Liver (tissue), 3 donors: ENCODE measurements around the gene SH2D4B.

ENCODE experiments used
- ATF3 ChIP-seq: IDR thresholded peaks from 2 replicates; pipeline ENCODE4 v1.6.1; 2016; ENCODE audit warnings: antibody characterized with exemption
- CTCF ChIP-seq: fragments of 150-350 bp; IDR thresholded peaks from 2 replicates; pipeline ENCODE4 v1.5.1; 2017; ENCODE audit warnings: improper control_type of control experiment, low read depth, low read length; ENCODE audit not compliant: missing input control
- GABPA ChIP-seq, 2 donors: IDR thresholded peaks in 1 of 2; conservative IDR thresholded peaks in 1 of 2; 2 replicates each; pipeline ENCODE4 v1.6.1; 2016; ENCODE audit warnings: antibody characterized with exemption in 2 of 2, mild to moderate bottlenecking in 1 of 2, moderate library complexity in 1 of 2
- HNF4A ChIP-seq, 2 donors: conservative IDR thresholded peaks; 2 replicates each; pipeline ENCODE4 v1.6.1; 2016; ENCODE audit warnings: antibody characterized with exemption in 2 of 2, mild to moderate bottlenecking in 2 of 2
- JUND ChIP-seq, 2 donors: IDR thresholded peaks; 2 replicates each; pipeline ENCODE4 v1.6.1; 2016; ENCODE audit warnings: antibody characterized with exemption in 2 of 2
- MAX ChIP-seq: IDR thresholded peaks from 2 replicates; pipeline ENCODE4 v1.6.1; 2016; ENCODE audit warnings: antibody characterized with exemption
- NR2F2 ChIP-seq: IDR thresholded peaks from 2 replicates; pipeline ENCODE4 v1.6.1; 2016; ENCODE audit warnings: antibody characterized with exemption
- REST ChIP-seq: IDR thresholded peaks from 2 replicates; pipeline ENCODE4 v1.6.1; 2016; ENCODE audit warnings: antibody characterized with exemption, mild to moderate bottlenecking
- RXRA ChIP-seq, 2 donors: IDR thresholded peaks; 2 replicates each; pipeline ENCODE4 v1.6.1; 2017 to 2018; ENCODE audit warnings: antibody characterized with exemption in 2 of 2, mild to moderate bottlenecking in 1 of 2
- SP1 ChIP-seq: IDR thresholded peaks from 2 replicates; pipeline ENCODE4 v1.6.1; 2018; ENCODE audit warnings: antibody characterized with exemption, mild to moderate bottlenecking
- YY1 ChIP-seq: IDR thresholded peaks from 2 replicates; pipeline ENCODE4 v1.6.1; 2016; ENCODE audit warnings: antibody characterized with exemption, mild to moderate bottlenecking
- ZBTB33 ChIP-seq: IDR thresholded peaks from 2 replicates; pipeline ENCODE4 v1.6.1; 2016; ENCODE audit warnings: antibody characterized with exemption
- donor health status: healthy.
- donor health status: healthy.

- TF ChIP-seq CTCF, result no peak
- no peak for TF ChIP-seq MAX
- TF ChIP-seq ZBTB33, result no peak
- no peak for TF ChIP-seq SP1
- no peak for TF ChIP-seq JUND (IDR thresholded peaks at IDR 0.05)
- no peak for TF ChIP-seq YY1
- no peak for TF ChIP-seq GABPA (IDR thresholded peaks at IDR 0.05 in 1 of 2, conservative IDR thresholded peaks at IDR 0.05 in 1 of 2)
- no peak for TF ChIP-seq RXRA (IDR thresholded peaks at IDR 0.05)
- TF ChIP-seq REST, result no peak
- no peak for TF ChIP-seq HNF4A (conservative IDR thresholded peaks at IDR 0.05)
- TF ChIP-seq ATF3, result no peak
- no peak for TF ChIP-seq NR2F2
These were observed 50.8 kb downstream of the SH2D4B start for GRCh38 chr10:80588546-80588945.
